DOHH2 (cell line): ENCODE data around the gene CNOT6.

ENCODE experiments used
- H3F3A ChIP-seq: fragments of 200-600 bp; sonication (generic), shearing (Covaris generic); 2 replicates; pipeline ENCODE4 v1.6.0; 2016; ENCODE audit warnings: antibody characterized with exemption, mild to moderate bottlenecking; ENCODE audit not compliant: control insufficient read depth, insufficient read depth
- H3K27ac ChIP-seq: fragments of 200-600 bp; sonication (generic); 2 replicates; pipeline ENCODE4 v1.5.1; 2014; ENCODE audit warnings: low read depth, mild to moderate bottlenecking, low read length, moderate library complexity
- H3K27me3 ChIP-seq: fragments of 200-600 bp; sonication (generic); 2 replicates; pipeline ENCODE4 v1.6.1; 2014; ENCODE audit warnings: mild to moderate bottlenecking, low read length, mixed read lengths; ENCODE audit not compliant: control insufficient read depth
- H3K36me3 ChIP-seq: fragments of 200-600 bp; sonication (generic); 2 replicates; pipeline ENCODE4 v1.6.1; 2014; ENCODE audit warnings: mild to moderate bottlenecking, low read length, moderate library complexity, mixed read lengths; ENCODE audit not compliant: control insufficient read depth
- H3K4me1 ChIP-seq: fragments of 200-600 bp; sonication (generic); 2 replicates; pipeline ENCODE4 v1.6.1; 2014; ENCODE audit warnings: mild to moderate bottlenecking, low read length, mixed read lengths; ENCODE audit not compliant: control insufficient read depth
- H3K4me2 ChIP-seq: fragments of 200-600 bp; sonication (generic); 2 replicates; pipeline ENCODE4 v1.6.0; 2014; ENCODE audit warnings: mild to moderate bottlenecking, low read length, moderate library complexity
- H3K4me3 ChIP-seq: fragments of 200-600 bp; sonication (generic); 2 replicates; pipeline ENCODE4 v1.5.1; 2014; ENCODE audit warnings: mild to moderate bottlenecking, low read length, mixed read lengths
- H3K79me2 ChIP-seq: fragments of 200-600 bp; sonication (generic); 2 replicates; pipeline ENCODE4 v1.6.1; 2014; ENCODE audit warnings: mild to moderate bottlenecking, low read length, mixed read lengths; ENCODE audit not compliant: control insufficient read depth
- H3K9me2 ChIP-seq: fragments of 200-600 bp; sonication (generic); replicated peaks from 2 replicates; pipeline ENCODE4 v1.6.1; 2014; ENCODE audit warnings: mild to moderate bottlenecking, low read length, mixed read lengths; ENCODE audit not compliant: control insufficient read depth
- H3K9me3 ChIP-seq: fragments of 200-600 bp; sonication (generic); 2 replicates; pipeline ENCODE4 v1.6.1; 2014; ENCODE audit warnings: antibody characterized with exemption, low read length, mixed read lengths; ENCODE audit not compliant: control insufficient read depth, insufficient read depth
- H4K20me1 ChIP-seq: fragments of 200-600 bp; sonication (generic); 2 replicates; pipeline ENCODE4 v1.6.0; 2014; ENCODE audit warnings: low read depth, mild to moderate bottlenecking, antibody characterized with exemption, low read length, moderate library complexity; ENCODE audit not compliant: control insufficient read depth, insufficient read depth
- CTCF ChIP-seq: fragments of 200-600 bp; sonication (generic); IDR thresholded peaks from one replicate; pipeline ENCODE4 v1.5.1; 2014; ENCODE audit warnings: antibody characterized with exemption, mild to moderate bottlenecking, low read depth, low read length; ENCODE audit not compliant: poor library complexity, severe bottlenecking
- EZH2phosphoT487 ChIP-seq: fragments of 200-600 bp; sonication (generic); IDR thresholded peaks from 2 replicates; pipeline ENCODE4 v1.6.1; 2017; ENCODE audit warnings: borderline replicate concordance, mild to moderate bottlenecking, antibody characterized with exemption, low read length, moderate library complexity, mixed read lengths

Gene CNOT6

GRCh38 chr5:180545248-180545647 lies 51.1 kb downstream of the CNOT6 start:
- Histone ChIP-seq H4K20me1 (0 out of 2 replicates have a peak, but pooled peaks cover 4% of the 10 kb centered on the region), H3K9me3 (no peaks in the 10 kb centered on the region), H3K4me3 (no peak overlapping the region), H3K79me2 (peaks cover 81% of the 10 kb centered on the region), H3K27me3 (no peaks in the 10 kb centered on the region), H3K27ac (no peak overlapping the region), H3F3A (0 out of 2 replicates have a peak, but pooled peaks cover 2% of the 10 kb centered on the region), H3K36me3 (peaks cover 36% of the 10 kb centered on the region), H3K4me1 (peaks cover 15% of the 10 kb centered on the region), H3K9me2 (no peaks in the 10 kb centered on the region), H3K4me2 (no peak overlapping the region)
- no peak for TF ChIP-seq EZH2phosphoT487
- TF ChIP-seq CTCF = no peak

DNA sequence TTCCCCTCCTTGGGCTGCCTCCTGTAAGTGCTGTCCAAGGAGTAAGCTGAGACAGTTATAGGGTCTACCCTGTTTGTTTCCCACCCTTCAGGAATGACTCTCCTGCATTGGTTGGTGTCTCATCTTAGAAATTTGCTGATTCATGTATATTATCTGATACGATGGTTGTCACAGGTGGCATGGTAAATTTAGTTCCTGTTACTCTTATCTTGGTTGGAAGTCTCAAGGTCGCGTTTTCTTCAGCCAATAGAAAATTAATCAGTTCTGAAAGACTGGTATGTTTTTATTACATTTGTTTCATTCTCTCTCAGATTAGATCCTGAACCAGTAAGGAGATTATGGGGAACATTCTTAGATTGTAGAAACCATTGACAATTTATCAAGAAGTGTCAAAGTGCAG lies 54.4 kb downstream of the CNOT6 start:
- no peak overlapping the region for H3K4me3 ChIP-seq
- no peak overlapping the region for H3K4me2 ChIP-seq
- H4K20me1 ChIP-seq = 0 out of 2 replicates have a peak, but pooled peaks cover 4% of the 10 kb centered on the region
- H3F3A ChIP-seq = peaks cover 5% of the 10 kb centered on the region; the same call in 1 of the 2 replicates
- no peaks in the 10 kb centered on the region for H3K27me3 ChIP-seq
- TF ChIP-seq CTCF = no peak
- H3K79me2 ChIP-seq = peaks cover 55% of the 10 kb centered on the region
- H3K9me3 ChIP-seq = no peaks in the 10 kb centered on the region
- H3K27ac ChIP-seq = no peak overlapping the region
- H3K9me2 ChIP-seq = no peaks in the 10 kb centered on the region
- peaks cover 44% of the 10 kb centered on the region for H3K36me3 ChIP-seq
- no peaks in the 10 kb centered on the region for H3K4me1 ChIP-seq

DNA sequence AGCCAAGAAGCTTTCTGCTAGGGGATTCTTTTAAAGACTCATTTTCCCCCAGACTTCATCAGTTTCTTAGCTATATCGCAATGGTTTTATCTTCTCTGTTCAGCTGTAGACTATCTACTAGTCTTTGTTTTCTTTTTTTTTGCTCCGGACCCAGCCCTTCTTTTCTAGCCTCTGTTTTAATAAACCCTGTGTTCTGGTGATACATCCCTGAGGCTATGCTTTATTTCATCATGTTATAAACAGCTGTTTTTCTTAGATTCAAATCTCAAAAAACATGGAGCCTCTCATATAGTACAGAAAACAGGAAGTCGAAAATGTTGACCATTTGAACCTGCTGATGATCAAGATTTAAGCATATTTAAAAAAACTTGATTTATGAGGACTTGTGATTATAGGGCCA lies 59.4 kb downstream of the CNOT6 start:
- Histone ChIP-seq H3K4me1 (no peaks in the 10 kb centered on the region), H3K4me3 (no peak overlapping the region), H3K9me3 (no peaks in the 10 kb centered on the region), H3K79me2 (peaks cover 17% of the 10 kb centered on the region), H4K20me1 (no peaks in the 10 kb centered on the region), H3K27me3 (no peaks in the 10 kb centered on the region), H3F3A (peaks cover 5% of the 10 kb centered on the region; the same call in 1 of the 2 replicates), H3K36me3 (peaks cover 59% of the 10 kb centered on the region), H3K27ac (no peak overlapping the region), H3K9me2 (no peaks in the 10 kb centered on the region), H3K4me2 (no peak overlapping the region)
- TF ChIP-seq EZH2phosphoT487 = no peak

GRCh38 chr5:180555168-180555921 lies 61.2 kb downstream of the CNOT6 start:
- Histone ChIP-seq H3K4me1 (no peaks in the 10 kb centered on the region), H3K9me3 (no peaks in the 10 kb centered on the region), H3K27ac (no peak overlapping the region), H4K20me1 (no peaks in the 10 kb centered on the region), H3F3A (peaks cover 5% of the 10 kb centered on the region; the same call in 1 of the 2 replicates), H3K36me3 (peaks cover 57% of the 10 kb centered on the region), H3K27me3 (no peaks in the 10 kb centered on the region), H3K79me2 (peaks cover 24% of the 10 kb centered on the region), H3K9me2 (no peaks in the 10 kb centered on the region), H3K4me2 (no peak overlapping the region), H3K4me3 (no peak overlapping the region)
- no peak for TF ChIP-seq CTCF
- no peak for TF ChIP-seq EZH2phosphoT487
